GM18951 (cell line): Measurements from ENCODE around the gene MUC7.

Experiments used
- POLR2A ChIP-seq: IDR thresholded peaks from 4 replicates; pipeline ENCODE4 v1.6.1; 2011; ENCODE audit warnings: mild to moderate bottlenecking; ENCODE audit not compliant: insufficient read length, insufficient read depth; ENCODE audit errors: extremely low read depth
- in situ Hi-C: fragments of 300-500 bp; cut with MboI; formaldehyde crosslinking; loops from one replicate; pipeline ENCODE4 v1.12.0; 2022; ENCODE audit warnings: low sequenced_read_pairs, mixed read lengths, inconsistent platforms; ENCODE audit not compliant: unreplicated experiment

MUC7 gene

GRCh38 chr4:70508801-70509200 lies 36.8 kb downstream of the MUC7 start:
- TF ChIP-seq POLR2A: no peak
- in situ Hi-C loops: loop anchor here (25.0 kb wide), 1 partner anchor 822 kb away; no protein-coding TSS in a partner anchor

- no peak for TF ChIP-seq POLR2A
- in situ Hi-C loops: loop anchor here (10.0 to 25.0 kb wide), 2 partner anchors 187 to 824 kb away; no protein-coding TSS in a partner anchor
Observed at GRCh38 chr4:70511365-70511764, 39.4 kb downstream of the MUC7 start.

- in situ Hi-C loops: loop anchor here (10.0 to 25.0 kb wide), 2 partner anchors 191 to 828 kb away; no protein-coding TSS in a partner anchor
- TF ChIP-seq POLR2A: no peak
Observed at GRCh38 chr4:70515367-70516250, 43.6 kb downstream of the MUC7 start.

DNA sequence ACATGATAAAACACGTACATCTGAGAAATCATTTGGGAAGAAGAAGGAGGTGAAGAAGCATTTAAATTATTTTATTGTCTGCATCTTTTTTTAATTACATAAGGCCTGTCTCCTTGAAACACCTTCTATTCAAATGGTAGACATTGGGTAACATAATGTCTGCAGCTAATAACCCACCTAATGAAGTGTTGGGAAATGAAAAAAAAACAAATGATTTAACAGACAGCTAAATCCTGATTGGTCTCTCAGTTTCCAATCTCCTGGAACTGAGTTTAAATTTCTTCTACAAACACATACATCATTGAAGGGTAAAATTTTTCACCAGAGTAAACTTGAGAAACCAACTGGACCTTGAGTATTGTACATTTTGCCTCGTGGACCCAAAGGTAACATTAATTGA lies 46.3 kb downstream of the MUC7 start, which contains the start of gene AMTN:
AMTN (plus strand) TSS at position 301 of the 400 bp plus-strand sequence. CDS start 209 bp downstream, outside the sequence.
- in situ Hi-C loops: loop anchor here (10.0 to 25.0 kb wide), 2 partner anchors 193 to 831 kb away; no protein-coding TSS in a partner anchor
- no peak for TF ChIP-seq POLR2A

DNA sequence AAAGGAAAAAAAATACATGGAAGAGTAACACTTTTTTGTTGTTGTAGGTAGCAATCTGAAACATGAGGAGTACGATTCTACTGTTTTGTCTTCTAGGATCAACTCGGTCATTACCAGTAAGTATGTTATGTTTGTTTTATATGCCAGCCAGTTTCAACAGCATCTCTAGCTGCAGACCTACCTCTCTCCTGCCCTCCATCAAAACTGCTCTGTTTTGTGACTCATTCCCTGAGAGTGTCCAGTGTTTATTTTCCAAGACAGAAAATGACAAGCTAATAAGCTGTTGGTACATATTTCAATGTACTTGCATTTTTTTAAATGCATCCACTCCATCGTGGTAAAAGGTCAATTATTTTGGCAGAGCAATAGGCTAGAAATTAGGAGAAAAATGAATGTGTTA lies 46.7 kb downstream of the MUC7 start:
- in situ Hi-C loops: loop anchor here (10.0 to 25.0 kb wide), 2 partner anchors 194 to 831 kb away; no protein-coding TSS in a partner anchor
- TF ChIP-seq POLR2A: no peak

- no peak for TF ChIP-seq POLR2A
- in situ Hi-C loops: loop anchor here (25.0 kb wide), 1 partner anchor 835 kb away; no protein-coding TSS in a partner anchor
Observed at GRCh38 chr4:70522626-70523025, 50.6 kb downstream of the MUC7 start.

GRCh38 chr4:70530997-70531396 lies 59.0 kb downstream of the MUC7 start:
- in situ Hi-C loops: no loop called here

GRCh38 chr4:70531981-70532380 lies 60.0 kb downstream of the MUC7 start:
- TF ChIP-seq POLR2A: no peak
- in situ Hi-C loops: no loop called here

More at GRCh38 chr4:70530997-70531396, 59.0 kb downstream of the MUC7 start:
- TF ChIP-seq POLR2A: no peak
